Activated CD4-positive, alpha-beta T cell treated with anti-CD3 and anti-CD28 coated beads for 36 hours (primary cell): ENCODE data around the gene APOL1. TPM values are rescaled to one million over a fixed set of nuclear protein-coding genes. Genes with fewer than 3 reads are reported as not detected.
"Not testable (repeated sequence)": the region's sequence is repeated elsewhere in the genome, so short reads cannot be mapped to it uniquely, and the experiment has no call there.

Experiments used
- ATAC-seq: fragments of 200-7000 bp; cut with Tn5 transposase; one replicate; pipeline ENCODE4 v1.10.0; 2021; ENCODE audit warnings: mild to moderate bottlenecking, moderate library complexity
- CTCF ChIA-PET: fragments of 350-600 bp; sonication (Branson Sonifier 250); formaldehyde crosslinking; loops from one replicate; lab custom pipeline; 2021; ENCODE audit warnings: antibody characterized with exemption; lab: Charles Lee
- POLR2A ChIA-PET: fragments of 350-600 bp; sonication (Branson Sonifier 250); formaldehyde crosslinking; loops from one replicate; lab custom pipeline; 2021; ENCODE audit warnings: antibody characterized with exemption, inconsistent platforms; lab: Charles Lee
- DNase-seq: peaks from one replicate; pipeline ENCODE4 v3.0.0-alpha.2; 2020
- H3K27ac Mint-ChIP-seq: one replicate; pipeline ENCODE4 v1.8.0; 2021; ENCODE audit warnings: mixed read lengths
- H3K27me3 Mint-ChIP-seq: one replicate; pipeline ENCODE4 v1.8.0; 2021; ENCODE audit warnings: mixed read lengths
- H3K36me3 Mint-ChIP-seq: one replicate; pipeline ENCODE4 v1.8.0; 2021; ENCODE audit warnings: low read depth, mixed read lengths
- H3K4me1 Mint-ChIP-seq: one replicate; pipeline ENCODE4 v1.8.0; 2021; ENCODE audit warnings: mixed read lengths
- H3K4me3 Mint-ChIP-seq: one replicate; pipeline ENCODE4 v1.8.0; 2021; ENCODE audit warnings: mild to moderate bottlenecking, moderate library complexity, mixed read lengths
- H3K9me3 Mint-ChIP-seq: one replicate; pipeline ENCODE4 v1.8.0; 2021; ENCODE audit warnings: low read depth, mixed read lengths
- intact Hi-C, 2 experiments: fragments of 100-400 bp; cut with DNase I in 1 of 2; cut with micrococcal nuclease in 1 of 2; formaldehyde crosslinking; loops; one replicate each; pipeline versions ENCODE4 v1.14.2 to v1.15.1; 2022 to 2024; cut with DNase I, micrococcal nuclease
- total RNA-seq, 2 experiments: library from RNA; stranded (reverse); gene quantifications; one replicate each; pipeline ENCODE4 v1.2.3, GENCODE V29; 2021

APOL1 gene
- total RNA-seq, 2 experiments from 2014 or later: 32.0 to 37.2 TPM

GRCh38 chr22:36225333-36225922 lies 27.5 kb upstream of the APOL1 start:
- Mint-ChIP-seq H3K27ac (no peak overlapping the region), H3K4me1 (peaks cover 5% of the 10 kb centered on the region), H3K36me3 (peaks cover 29% of the 10 kb centered on the region), H3K27me3 (no peaks in the 10 kb centered on the region), H3K4me3 (no peak overlapping the region), H3K9me3 (no peaks in the 10 kb centered on the region)
- ATAC-seq (no peak), DNase-seq (no peak)
- intact Hi-C loops: no loop called here
- POLR2A ChIA-PET: interaction anchor here (1.0 kb wide), 1 partner anchor 25 kb away, joined by 6 read pairs; no protein-coding TSS in a partner anchor
- CTCF ChIA-PET: interaction anchor here (1.0 kb wide), 1 partner anchor 11 kb away, joined by 4 read pairs; no protein-coding TSS in a partner anchor

- Mint-ChIP-seq H3K4me1 (peaks cover 5% of the 10 kb centered on the region), H3K36me3 (peaks cover 36% of the 10 kb centered on the region), H3K4me3 (no peak overlapping the region), H3K27me3 (no peaks in the 10 kb centered on the region), H3K9me3 (no peaks in the 10 kb centered on the region), H3K27ac (no peak overlapping the region)
- intact Hi-C loops: no loop called here
- POLR2A ChIA-PET: interaction anchor here (1.0 kb wide), 2 partner anchors 12 to 25 kb away, joined by 4 to 6 read pairs; no protein-coding TSS in a partner anchor
- DNase-seq (no peak), ATAC-seq (no peak)
- CTCF ChIA-PET: interaction anchor here (0.9 kb wide), 1 partner anchor 161 kb away, joined by 3 read pairs; no protein-coding TSS in a partner anchor
These were observed 26.7 kb upstream of the APOL1 start for GRCh38 chr22:36226189-36226588.

DNA sequence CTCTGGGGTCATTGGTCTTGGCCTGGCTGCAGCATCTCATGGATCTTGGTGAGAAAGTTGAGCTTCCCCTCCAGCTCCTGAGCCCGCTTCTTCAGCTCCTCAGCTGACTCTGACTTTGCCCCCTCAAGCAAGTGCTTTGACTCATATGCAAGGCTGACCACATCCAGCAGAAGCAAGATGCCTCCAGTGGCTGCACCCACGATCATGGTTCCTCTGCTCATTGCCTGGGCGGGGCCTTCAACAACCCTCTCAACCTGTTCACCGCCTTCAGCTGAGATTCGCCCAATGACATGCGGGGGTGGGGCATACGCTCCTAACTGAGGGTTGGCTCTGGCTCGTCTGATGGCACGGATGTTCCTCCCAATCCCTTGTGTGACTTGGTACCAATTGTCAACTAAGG lies 25.5 kb upstream of the APOL1 start:
- Mint-ChIP-seq H3K4me1 (peaks cover 6% of the 10 kb centered on the region), H3K36me3 (peaks cover 46% of the 10 kb centered on the region), H3K27ac (no peak overlapping the region), H3K4me3 (no peak overlapping the region), H3K27me3 (no peaks in the 10 kb centered on the region), H3K9me3 (no peaks in the 10 kb centered on the region)
- peak; percentile 34 for DNase-seq
- ChIA-PET CTCF (interaction anchor here (1.0 to 2.2 kb wide), 3 partner anchors 10 to 209 kb away, joined by 3 to 8 read pairs (median 5); partner anchors contain the start of gene APOL2), POLR2A (interaction anchor here (0.8 kb wide), 1 partner anchor 10 kb away, joined by 6 read pairs; no protein-coding TSS in a partner anchor)
- ATAC-seq: peak; percentile 38
- intact Hi-C loops: no loop called here

- ChIA-PET CTCF (interaction anchor here (1.5 to 2.2 kb wide), 2 partner anchors 10 to 11 kb away, joined by 5 to 8 read pairs; partner anchors contain the start of gene APOL2), POLR2A (interaction anchor here (0.8 kb wide), 1 partner anchor 9 kb away, joined by 6 read pairs; no protein-coding TSS in a partner anchor)
- Mint-ChIP-seq H3K36me3 (peaks cover 48% of the 10 kb centered on the region), H3K27me3 (no peaks in the 10 kb centered on the region), H3K4me1 (peaks cover 6% of the 10 kb centered on the region), H3K27ac (no peak overlapping the region), H3K9me3 (no peaks in the 10 kb centered on the region), H3K4me3 (no peak overlapping the region)
- intact Hi-C loops: no loop called here
- no peak for ATAC-seq
- DNase-seq: no peak
These were observed 25.1 kb upstream of the APOL1 start for GRCh38 chr22:36227806-36228205.

DNA sequence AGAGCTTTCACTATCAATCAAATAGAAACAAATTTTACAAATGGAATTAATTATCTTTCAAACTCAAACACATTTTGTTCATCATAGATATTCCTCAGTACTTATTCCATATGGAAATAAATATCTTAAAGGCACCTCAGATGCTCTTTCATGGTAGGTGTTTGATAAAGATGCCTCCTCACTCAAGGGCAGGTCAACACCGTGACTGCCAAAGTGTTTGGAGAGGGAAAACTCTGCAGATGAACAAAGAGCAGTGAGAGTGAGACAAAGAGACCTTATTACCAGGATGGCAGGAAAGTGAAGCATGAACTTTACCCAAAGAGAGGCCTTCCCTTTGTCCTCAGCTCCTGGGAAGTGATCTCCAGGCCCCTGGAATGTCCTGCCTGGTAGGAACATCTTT lies 24.6 kb upstream of the APOL1 start:
- ChIA-PET POLR2A (interaction anchor here (0.6 kb wide), 1 partner anchor 17 kb away, joined by 3 read pairs; no protein-coding TSS in a partner anchor), CTCF (interaction anchor here (1.5 to 2.2 kb wide), 2 partner anchors 10 to 11 kb away, joined by 5 to 8 read pairs; partner anchors contain the start of gene APOL2)
- H3K4me3 Mint-ChIP-seq, H3K27me3 Mint-ChIP-seq, intact Hi-C loops, H3K9me3 Mint-ChIP-seq, H3K4me1 Mint-ChIP-seq, ATAC-seq, DNase-seq, H3K27ac Mint-ChIP-seq: not testable (repeated sequence)
- H3K36me3 Mint-ChIP-seq: peaks cover 50% of the 10 kb centered on the region

DNA sequence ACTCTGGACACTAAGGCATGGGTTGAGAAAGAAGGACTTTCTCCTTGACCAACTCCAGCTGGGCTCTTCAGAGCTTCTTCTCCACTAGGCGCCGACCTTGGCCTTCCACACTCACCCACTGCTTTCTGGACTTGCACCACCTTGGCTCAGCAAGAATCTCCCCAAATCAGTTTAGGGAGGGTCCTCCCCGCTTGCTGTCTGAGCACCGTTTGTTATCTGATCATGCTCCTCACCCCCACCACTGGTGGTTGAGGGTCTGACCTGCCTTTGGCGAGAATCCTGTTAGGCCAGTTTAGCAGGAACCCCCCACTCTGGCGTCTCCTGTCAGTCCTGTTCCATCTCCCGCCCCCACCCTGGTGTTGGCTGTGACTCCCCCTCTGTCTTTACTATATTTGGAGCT lies 24.0 kb upstream of the APOL1 start:
- H3K27ac Mint-ChIP-seq: no peak overlapping the region
- peaks cover 55% of the 10 kb centered on the region for H3K36me3 Mint-ChIP-seq

GRCh38 chr22:36229649-36230048 lies 23.3 kb upstream of the APOL1 start:
- H3K9me3 Mint-ChIP-seq, H3K27ac Mint-ChIP-seq, DNase-seq, POLR2A ChIA-PET, ATAC-seq, H3K27me3 Mint-ChIP-seq, CTCF ChIA-PET, intact Hi-C loops, H3K4me1 Mint-ChIP-seq, H3K4me3 Mint-ChIP-seq: not testable (repeated sequence)
- H3K36me3 Mint-ChIP-seq: peaks cover 62% of the 10 kb centered on the region

More for the DNA sequence above, 24.0 kb upstream of the APOL1 start:
- ATAC-seq (no peak), DNase-seq (no peak)
- Mint-ChIP-seq H3K4me3 (no peak overlapping the region), H3K4me1 (peaks cover 6% of the 10 kb centered on the region), H3K27me3 (no peaks in the 10 kb centered on the region), H3K9me3 (no peaks in the 10 kb centered on the region)
- POLR2A ChIA-PET: no interaction called here
- intact Hi-C loops: no loop called here
- CTCF ChIA-PET: no interaction called here

DNA sequence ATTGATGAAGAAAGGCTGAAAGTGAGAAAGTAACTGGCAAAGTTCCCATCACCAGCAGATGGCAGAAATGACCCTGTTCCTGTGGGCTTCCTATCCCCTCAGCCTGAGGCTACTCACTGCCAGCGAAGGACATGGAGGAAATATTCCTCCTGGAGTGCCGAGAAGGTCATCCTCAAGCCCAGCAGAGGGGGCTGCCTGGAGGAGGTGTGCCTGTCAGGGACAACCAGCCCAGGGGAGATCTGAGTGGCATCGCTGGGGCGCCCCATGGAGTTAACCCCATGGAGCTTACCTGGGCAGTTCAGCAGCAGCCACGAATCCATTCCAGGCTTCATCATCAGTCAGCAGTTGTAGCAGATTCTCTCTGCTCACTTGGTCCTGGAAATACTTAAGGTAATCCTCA lies 21.9 kb upstream of the APOL1 start:
- CTCF ChIA-PET, H3K27me3 Mint-ChIP-seq, ATAC-seq, H3K9me3 Mint-ChIP-seq, POLR2A ChIA-PET, intact Hi-C loops, H3K4me3 Mint-ChIP-seq, H3K27ac Mint-ChIP-seq, DNase-seq: not testable (repeated sequence)
- Mint-ChIP-seq H3K4me1 (peaks cover 23% of the 10 kb centered on the region), H3K36me3 (peaks cover 73% of the 10 kb centered on the region)

GRCh38 chr22:36232715-36233401 lies 20.1 kb upstream of the APOL1 start:
- Mint-ChIP-seq H3K9me3 (no peaks in the 10 kb centered on the region), H3K4me1 (peaks cover 40% of the 10 kb centered on the region), H3K27ac (no peak overlapping the region), H3K27me3 (no peaks in the 10 kb centered on the region), H3K4me3 (no peak overlapping the region), H3K36me3 (peaks cover 76% of the 10 kb centered on the region)
- no peak for ATAC-seq
- POLR2A ChIA-PET: no interaction called here
- intact Hi-C loops: no loop called here
- DNase-seq: no peak
- CTCF ChIA-PET: no interaction called here

DNA sequence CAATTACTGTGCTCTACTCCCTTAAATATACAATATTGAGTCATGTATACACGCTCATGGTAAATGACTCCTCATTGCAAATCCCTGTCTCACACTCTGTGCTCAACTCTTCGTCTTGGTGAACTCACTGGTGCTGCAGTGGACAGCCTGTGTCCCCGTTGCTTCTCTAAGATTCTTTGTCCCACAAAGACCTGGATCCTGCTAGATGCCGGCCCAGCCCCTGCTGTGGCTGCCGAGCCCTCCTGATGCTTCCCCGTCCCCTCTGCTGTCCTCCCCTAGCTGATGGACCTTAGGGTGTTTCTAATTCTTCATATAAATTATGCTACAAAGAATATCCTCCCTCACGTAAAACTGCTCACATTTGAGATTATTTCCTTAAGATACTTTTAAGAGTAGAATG lies 19.1 kb upstream of the APOL1 start:
- DNase-seq (no peak), ATAC-seq (no peak)
- no peaks in the 10 kb centered on the region for H3K9me3 Mint-ChIP-seq
- no peak overlapping the region for H3K27ac Mint-ChIP-seq
- POLR2A ChIA-PET: no interaction called here
- CTCF ChIA-PET: no interaction called here
- no peaks in the 10 kb centered on the region for H3K27me3 Mint-ChIP-seq
- H3K36me3 Mint-ChIP-seq: peaks cover 76% of the 10 kb centered on the region
- intact Hi-C loops: no loop called here
- no peak overlapping the region for H3K4me3 Mint-ChIP-seq
- peaks cover 44% of the 10 kb centered on the region for H3K4me1 Mint-ChIP-seq

DNA sequence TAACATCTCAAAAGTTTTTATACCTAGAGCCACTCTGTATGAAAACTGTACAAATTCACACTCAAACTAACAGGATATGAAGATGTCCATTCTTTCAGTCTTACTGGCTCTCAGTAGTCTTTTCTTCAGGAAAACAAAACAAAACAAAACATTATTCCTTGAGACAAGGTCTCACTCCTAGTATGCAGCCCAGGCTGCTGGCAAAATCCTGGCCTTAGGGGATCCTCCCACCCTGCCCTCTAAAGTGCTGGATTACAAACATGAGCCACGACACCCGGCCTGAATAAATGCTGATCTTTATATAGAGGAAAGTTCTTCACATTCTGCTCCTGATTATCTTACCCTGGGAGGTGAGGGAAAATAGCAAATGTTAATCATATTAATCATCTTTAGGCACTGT lies 18.7 kb upstream of the APOL1 start:
- POLR2A ChIA-PET: no interaction called here
- no peak for ATAC-seq
- Mint-ChIP-seq H3K4me3 (no peak overlapping the region), H3K4me1 (peaks cover 44% of the 10 kb centered on the region), H3K36me3 (peaks cover 74% of the 10 kb centered on the region), H3K9me3 (no peaks in the 10 kb centered on the region), H3K27ac (no peak overlapping the region), H3K27me3 (no peaks in the 10 kb centered on the region)
- CTCF ChIA-PET: no interaction called here
- intact Hi-C loops: no loop called here
- DNase-seq: no peak
